GM21528 (cell line): ENCODE measurements around the gene ABCF1.
"Not testable (repeated sequence)": the region's sequence is repeated elsewhere in the genome, so short reads cannot be mapped to it uniquely, and the experiment has no call there.

ENCODE experiments used
- ATAC-seq: cut with Tn5 transposase; IDR thresholded peaks from one replicate; pipeline ENCODE4 v1.9.1; 2021; ENCODE audit warnings: mild to moderate bottlenecking, moderate library complexity; ENCODE audit not compliant: unreplicated experiment, low FRiP score

ABCF1 gene

GRCh38 chr6:30556906-30557682 is 14.1 kb upstream of the ABCF1 start, which contains the start of gene PRR3:
PRR3 (plus strand) TSS chr6:30557295; CDS start chr6:30557345, 50 bp downstream.
- ATAC-seq = peak; percentile 64

GRCh38 chr6:30557683-30557981 is 13.6 kb upstream of the ABCF1 start:
- ATAC-seq = no peak

- no peak for ATAC-seq
Observed at GRCh38 chr6:30560930-30561329, 10.3 kb upstream of the ABCF1 start.

- ATAC-seq = no peak
Observed at GRCh38 chr6:30562470-30563425, 8.5 kb upstream of the ABCF1 start.

GRCh38 chr6:30564114-30564513 is 7.1 kb upstream of the ABCF1 start:
- ATAC-seq = no peak

- no peak for ATAC-seq
Observed at GRCh38 chr6:30565772-30566171, 5.5 kb upstream of the ABCF1 start.

GRCh38 chr6:30568245-30568644 is 3.0 kb upstream of the ABCF1 start:
- no peak for ATAC-seq

- ATAC-seq = no peak
Observed at GRCh38 chr6:30570263-30570662, 979 bp upstream of the ABCF1 start.

- peak; percentile 36 for ATAC-seq
Observed at GRCh38 chr6:30570740-30571074, 535 bp upstream of the ABCF1 start.

GRCh38 chr6:30571762-30572082 is 480 bp downstream of the ABCF1 start:
- no peak for ATAC-seq

- ATAC-seq = no peak
Observed at GRCh38 chr6:30572148-30572547, 906 bp downstream of the ABCF1 start.

- no peak for ATAC-seq
Observed at GRCh38 chr6:30573113-30573512, 1.9 kb downstream of the ABCF1 start.

- no peak for ATAC-seq
Observed at GRCh38 chr6:30578051-30578450, 6.8 kb downstream of the ABCF1 start.

- ATAC-seq = no peak
Observed at GRCh38 chr6:30583921-30584320, 12.7 kb downstream of the ABCF1 start.

- no peak for ATAC-seq
Observed at GRCh38 chr6:30589754-30590358, 18.6 kb downstream of the ABCF1 start.

GRCh38 chr6:30590509-30590908 is 19.3 kb downstream of the ABCF1 start:
- no peak for ATAC-seq

- no peak for ATAC-seq
Observed at GRCh38 chr6:30591008-30591407, 19.8 kb downstream of the ABCF1 start.

GRCh38 chr6:30592287-30592686 is 21.0 kb downstream of the ABCF1 start:
- no peak for ATAC-seq

- ATAC-seq = not testable (repeated sequence)
Observed at GRCh38 chr6:30597315-30598144, 26.3 kb downstream of the ABCF1 start.

GRCh38 chr6:30598912-30599624 is 27.8 kb downstream of the ABCF1 start:
- ATAC-seq = no peak
